Neural crest cell (in vitro differentiated cells): Measurements from ENCODE around the gene GDF7. TPM values are rescaled to one million over a fixed set of nuclear protein-coding genes. Genes with fewer than 3 reads are reported as not detected.
A peak's percentile ranks its signal among the peaks of the same experiment; 100 is the strongest.

ENCODE experiments used
- DNase-seq: peaks from one replicate; pipeline ENCODE4 v3.0.0; 2021; ENCODE audit warnings: low read depth, mixed read lengths, low spot score
- H3K27ac Mint-ChIP-seq: one replicate; pipeline ENCODE4 v1.8.0; 2021; ENCODE audit warnings: mild to moderate bottlenecking, mixed read lengths; ENCODE audit not compliant: unreplicated experiment
- H3K27me3 Mint-ChIP-seq: 2 replicates; pipeline ENCODE4 v1.8.0; 2021; ENCODE audit warnings: low read depth, mild to moderate bottlenecking, mixed read lengths
- H3K36me3 Mint-ChIP-seq: 2 replicates; pipeline ENCODE4 v1.8.0; 2021; ENCODE audit warnings: low read depth, mild to moderate bottlenecking, mixed read lengths
- H3K4me1 Mint-ChIP-seq: 2 replicates; pipeline ENCODE4 v1.8.0; 2021; ENCODE audit warnings: mixed read lengths
- H3K4me3 Mint-ChIP-seq: one replicate; pipeline ENCODE4 v1.8.0; 2021; ENCODE audit warnings: mild to moderate bottlenecking, mixed read lengths
- H3K9me3 Mint-ChIP-seq: 2 replicates; pipeline ENCODE4 v1.8.0; 2021; ENCODE audit warnings: mixed read lengths
- total RNA-seq: library from RNA; stranded (reverse); gene quantifications from 2 replicates; pipeline ENCODE4 v1.2.1, GENCODE V29; 2021
- TF ChIP-seq, protein P1 (sequence below): fragments of 200-600 bp; sonication (generic); conservative IDR thresholded peaks from 2 replicates; pipeline ENCODE4 v1.5.0; 2021; ENCODE audit warnings: antibody characterized with exemption, mild to moderate bottlenecking

The GDF7 gene
- total RNA-seq, 1 donor from 2014 or later: 0.40 TPM

DNA sequence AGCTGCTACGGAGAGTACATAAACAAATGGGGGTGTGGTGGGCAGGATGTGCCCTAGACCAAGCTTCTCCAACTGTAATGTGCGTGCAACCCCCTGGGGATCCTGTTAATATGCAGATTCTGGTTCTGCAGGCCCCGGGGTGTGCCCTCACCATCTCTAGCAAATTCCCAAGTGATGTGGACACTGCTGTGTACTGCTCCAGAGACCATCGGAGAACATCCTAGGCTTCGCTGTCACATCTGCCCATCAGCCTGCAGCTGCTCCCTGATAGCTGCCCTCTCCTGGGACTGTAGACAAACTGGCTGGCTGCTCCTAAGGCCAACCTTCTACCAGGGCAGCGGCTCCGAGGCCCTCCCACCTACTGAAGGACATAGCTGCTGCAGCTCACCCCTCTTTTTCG lies 19.2 kb upstream of the GDF7 start:
- no peaks in the 10 kb centered on the region for H3K36me3 Mint-ChIP-seq
- no peak for DNase-seq
- peaks cover 35% of the 10 kb centered on the region for H3K4me1 Mint-ChIP-seq
- peak overlapping the region; percentile 7 for H3K4me3 Mint-ChIP-seq
- no peaks in the 10 kb centered on the region for H3K9me3 Mint-ChIP-seq
- TF ChIP-seq, protein P1, sequence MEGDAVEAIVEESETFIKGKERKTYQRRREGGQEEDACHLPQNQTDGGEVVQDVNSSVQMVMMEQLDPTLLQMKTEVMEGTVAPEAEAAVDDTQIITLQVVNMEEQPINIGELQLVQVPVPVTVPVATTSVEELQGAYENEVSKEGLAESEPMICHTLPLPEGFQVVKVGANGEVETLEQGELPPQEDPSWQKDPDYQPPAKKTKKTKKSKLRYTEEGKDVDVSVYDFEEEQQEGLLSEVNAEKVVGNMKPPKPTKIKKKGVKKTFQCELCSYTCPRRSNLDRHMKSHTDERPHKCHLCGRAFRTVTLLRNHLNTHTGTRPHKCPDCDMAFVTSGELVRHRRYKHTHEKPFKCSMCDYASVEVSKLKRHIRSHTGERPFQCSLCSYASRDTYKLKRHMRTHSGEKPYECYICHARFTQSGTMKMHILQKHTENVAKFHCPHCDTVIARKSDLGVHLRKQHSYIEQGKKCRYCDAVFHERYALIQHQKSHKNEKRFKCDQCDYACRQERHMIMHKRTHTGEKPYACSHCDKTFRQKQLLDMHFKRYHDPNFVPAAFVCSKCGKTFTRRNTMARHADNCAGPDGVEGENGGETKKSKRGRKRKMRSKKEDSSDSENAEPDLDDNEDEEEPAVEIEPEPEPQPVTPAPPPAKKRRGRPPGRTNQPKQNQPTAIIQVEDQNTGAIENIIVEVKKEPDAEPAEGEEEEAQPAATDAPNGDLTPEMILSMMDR: no peak
- no peaks in the 10 kb centered on the region for H3K27me3 Mint-ChIP-seq
- no peak overlapping the region for H3K27ac Mint-ChIP-seq

DNA sequence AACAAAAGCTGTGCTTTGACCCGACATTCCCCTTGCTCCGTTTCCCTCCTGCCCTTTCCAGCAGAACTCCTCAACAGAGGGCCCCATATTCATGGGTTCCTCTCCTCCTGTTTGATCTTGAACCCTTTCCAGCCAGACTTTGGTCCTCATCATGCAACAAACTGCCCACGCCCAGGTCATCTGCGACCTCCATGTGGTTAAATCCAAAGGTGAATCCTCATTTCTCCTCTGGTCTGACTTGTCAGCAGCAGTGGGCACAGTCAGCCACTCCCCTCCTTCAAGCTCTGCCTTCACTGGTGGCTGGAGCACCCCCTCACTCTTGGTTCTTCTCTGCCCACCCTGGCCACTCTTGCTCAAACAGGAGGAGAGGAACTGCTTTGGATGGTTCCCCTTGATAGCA lies 18.7 kb upstream of the GDF7 start:
- Mint-ChIP-seq H3K4me3 (peak overlapping the region; percentile 7), H3K27me3 (no peaks in the 10 kb centered on the region), H3K36me3 (no peaks in the 10 kb centered on the region), H3K4me1 (peaks cover 35% of the 10 kb centered on the region), H3K27ac (no peak overlapping the region), H3K9me3 (no peaks in the 10 kb centered on the region)
- no peak for DNase-seq
- TF ChIP-seq, protein P1: no peak

DNA sequence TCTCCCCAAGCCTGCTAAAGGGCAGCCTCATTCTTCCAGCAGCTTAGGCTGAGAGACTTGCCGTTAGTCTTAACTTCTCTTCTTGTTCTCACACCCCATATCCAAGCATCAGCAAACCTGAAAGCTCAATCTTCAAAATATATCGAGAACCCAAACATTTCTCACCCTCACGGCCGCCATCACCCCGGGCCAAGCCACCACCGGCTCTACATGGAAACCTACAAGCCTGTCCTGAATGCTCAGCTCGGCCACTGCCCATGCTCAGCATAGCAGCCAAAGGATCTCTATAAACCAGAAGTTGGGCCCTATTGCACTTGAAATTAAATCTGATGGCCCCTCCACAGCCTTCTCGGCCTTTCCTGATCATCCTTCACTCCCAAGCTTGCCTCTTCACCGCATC lies 18.1 kb upstream of the GDF7 start:
- Mint-ChIP-seq H3K4me1 (peaks cover 35% of the 10 kb centered on the region), H3K9me3 (no peaks in the 10 kb centered on the region), H3K27ac (no peak overlapping the region), H3K4me3 (peak overlapping the region; percentile 86), H3K36me3 (no peaks in the 10 kb centered on the region), H3K27me3 (no peaks in the 10 kb centered on the region)
- no peak for DNase-seq
- TF ChIP-seq, protein P1: no peak

DNA sequence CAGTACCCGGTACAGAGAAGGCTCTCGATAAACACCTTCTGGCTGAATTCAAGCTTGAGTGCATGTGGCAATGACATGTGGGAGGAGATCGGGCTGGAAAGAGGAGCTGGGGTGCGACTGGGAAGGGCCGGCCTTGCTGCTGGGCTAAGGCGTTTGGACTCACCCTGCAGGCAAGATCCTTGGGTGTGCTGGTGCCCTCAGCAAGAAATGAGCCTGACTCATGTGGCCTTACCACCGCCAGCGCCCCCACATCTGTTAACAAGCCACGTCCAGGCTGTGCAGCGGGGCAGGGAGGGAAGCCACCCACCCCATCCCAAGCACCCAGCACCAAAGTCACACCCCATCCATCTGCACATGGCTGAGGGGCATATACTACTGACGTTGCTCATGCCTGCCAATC lies 17.4 kb upstream of the GDF7 start:
- Mint-ChIP-seq H3K27ac (no peak overlapping the region), H3K27me3 (peaks cover 2% of the 10 kb centered on the region), H3K4me1 (peaks cover 35% of the 10 kb centered on the region), H3K4me3 (peak overlapping the region; percentile 86), H3K36me3 (no peaks in the 10 kb centered on the region), H3K9me3 (no peaks in the 10 kb centered on the region)
- TF ChIP-seq, protein P1: no peak
- no peak for DNase-seq

DNA sequence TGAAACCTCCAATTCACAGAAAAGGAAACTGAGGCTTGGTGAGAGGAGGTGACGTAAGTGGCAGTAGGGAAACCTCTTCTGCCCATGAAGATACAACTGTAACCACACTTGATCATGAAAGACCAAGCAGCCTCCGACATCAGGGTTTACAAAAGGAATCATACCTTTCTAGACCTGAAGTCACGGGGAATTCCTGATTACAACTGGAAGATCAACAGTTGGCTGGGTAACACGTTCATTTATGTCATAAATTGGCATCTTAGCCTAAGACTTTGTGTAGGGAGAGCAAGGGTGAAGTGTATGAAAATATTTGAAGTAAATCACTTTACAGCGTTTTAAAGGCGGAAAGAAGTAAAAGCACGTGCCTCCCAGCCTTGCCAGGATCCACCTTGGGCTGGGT lies 17.0 kb upstream of the GDF7 start:
- no peak overlapping the region for H3K27ac Mint-ChIP-seq
- TF ChIP-seq, protein P1: no peak
- DNase-seq: no peak
- H3K4me1 Mint-ChIP-seq: peaks cover 35% of the 10 kb centered on the region
- peak overlapping the region; percentile 86 for H3K4me3 Mint-ChIP-seq
- H3K9me3 Mint-ChIP-seq: no peaks in the 10 kb centered on the region
- H3K27me3 Mint-ChIP-seq: peaks cover 4% of the 10 kb centered on the region
- no peaks in the 10 kb centered on the region for H3K36me3 Mint-ChIP-seq

DNA sequence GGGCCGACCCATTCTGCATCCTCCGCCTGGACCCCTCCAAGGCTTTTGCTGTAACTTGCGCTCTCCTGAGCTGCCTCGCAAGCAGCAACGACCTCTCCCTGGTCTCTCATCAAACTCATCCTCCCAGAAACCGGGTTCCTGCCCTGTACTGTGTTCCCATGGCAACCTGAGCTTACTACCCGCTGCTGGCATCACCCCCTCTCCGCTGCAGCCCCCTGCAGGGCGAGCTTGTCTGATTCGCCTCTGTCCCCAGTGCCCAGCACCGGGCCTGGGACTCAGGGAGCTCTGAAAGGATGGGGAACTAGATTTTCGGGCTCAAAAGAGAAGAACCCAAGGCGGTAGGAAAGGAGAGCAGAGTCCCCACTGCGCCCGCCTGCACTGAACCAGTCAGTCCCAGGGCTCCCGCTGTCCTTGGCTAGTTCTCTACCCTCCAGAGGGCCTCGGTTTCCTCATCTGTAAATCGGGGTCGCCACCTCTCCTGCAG lies 16.5 kb upstream of the GDF7 start:
- H3K9me3 Mint-ChIP-seq: no peaks in the 10 kb centered on the region
- TF ChIP-seq, protein P1: no peak
- H3K4me1 Mint-ChIP-seq: peaks cover 35% of the 10 kb centered on the region
- H3K36me3 Mint-ChIP-seq: no peaks in the 10 kb centered on the region
- H3K27me3 Mint-ChIP-seq: peaks cover 9% of the 10 kb centered on the region
- peak overlapping the region; percentile 86 for H3K4me3 Mint-ChIP-seq
- DNase-seq: no peak
- H3K27ac Mint-ChIP-seq: no peak overlapping the region
